RPMI8226 (cell line): ENCODE results near the gene ZNF550.

ENCODE experiments used
- DNase-seq: peaks from one replicate; pipeline ENCODE4 v3.0.0-alpha.2; 2015

The ZNF550 gene

GRCh38 chr19:57559404-57560025, at the start of gene ZNF550:
Gene ZNF550 (minus strand): TSS chr19:57559863. CDS start chr19:57559682, 181 bp downstream.
- DNase-seq: peak; percentile 91

DNA sequence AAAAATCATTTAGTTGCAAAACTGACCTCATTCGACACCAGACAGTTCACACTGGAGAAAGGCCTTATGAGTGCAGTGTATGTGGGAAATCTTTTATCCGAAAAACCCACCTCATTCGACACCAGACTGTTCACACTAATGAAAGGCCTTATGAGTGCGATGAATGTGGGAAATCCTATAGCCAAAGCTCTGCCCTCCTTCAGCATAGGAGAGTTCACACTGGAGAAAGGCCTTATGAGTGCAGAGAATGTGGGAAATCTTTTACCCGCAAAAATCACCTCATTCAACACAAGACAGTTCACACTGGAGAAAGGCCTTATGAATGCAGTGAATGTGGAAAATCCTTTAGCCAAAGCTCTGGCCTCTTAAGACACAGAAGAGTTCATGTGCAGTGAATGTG, 47.3 kb upstream of the ZNF550 start:
- no peak for DNase-seq

DNA sequence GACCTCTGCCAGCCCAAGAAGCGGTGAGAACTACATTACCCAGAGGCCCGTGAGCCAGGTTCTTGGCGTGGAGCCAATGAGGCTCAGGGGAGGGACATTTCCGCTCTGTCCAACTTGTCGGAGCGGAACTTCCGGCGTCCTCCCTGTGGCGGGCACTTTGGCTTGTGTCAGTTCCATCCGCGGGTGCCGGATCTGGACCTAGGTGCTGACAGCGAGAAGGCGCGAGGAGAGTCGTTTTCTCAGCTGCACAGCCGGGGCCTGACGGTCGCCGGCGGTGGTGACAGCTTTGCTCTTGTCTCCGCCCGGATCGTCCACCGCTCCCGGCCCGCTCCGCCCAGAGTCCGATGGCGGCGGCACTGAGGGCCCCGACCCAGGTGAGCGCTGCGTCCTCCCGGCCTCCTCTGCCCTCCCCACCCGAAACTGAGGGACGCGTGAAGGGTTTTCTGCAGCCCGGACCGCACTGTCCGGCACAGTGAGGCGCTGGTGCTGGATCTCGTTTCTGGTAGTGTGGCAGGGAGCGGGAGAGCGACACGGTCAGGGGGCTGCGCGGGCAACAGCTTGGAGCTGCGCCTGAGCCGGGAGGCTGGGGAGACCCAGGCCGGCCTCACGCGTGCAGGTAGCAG, 40.2 kb upstream of the ZNF550 start, which contains the start of gene ZNF530:
ZNF530 (plus strand) TSS at position 125 of the 623 bp plus-strand sequence. CDS start 4,461 bp downstream, outside the sequence.
- peak; percentile 97 for DNase-seq

GRCh38 chr19:57599377-57599760, 39.7 kb upstream of the ZNF550 start:
- DNase-seq: no peak

GRCh38 chr19:57587529-57587928, 27.9 kb upstream of the ZNF550 start:
- no peak for DNase-seq

DNA sequence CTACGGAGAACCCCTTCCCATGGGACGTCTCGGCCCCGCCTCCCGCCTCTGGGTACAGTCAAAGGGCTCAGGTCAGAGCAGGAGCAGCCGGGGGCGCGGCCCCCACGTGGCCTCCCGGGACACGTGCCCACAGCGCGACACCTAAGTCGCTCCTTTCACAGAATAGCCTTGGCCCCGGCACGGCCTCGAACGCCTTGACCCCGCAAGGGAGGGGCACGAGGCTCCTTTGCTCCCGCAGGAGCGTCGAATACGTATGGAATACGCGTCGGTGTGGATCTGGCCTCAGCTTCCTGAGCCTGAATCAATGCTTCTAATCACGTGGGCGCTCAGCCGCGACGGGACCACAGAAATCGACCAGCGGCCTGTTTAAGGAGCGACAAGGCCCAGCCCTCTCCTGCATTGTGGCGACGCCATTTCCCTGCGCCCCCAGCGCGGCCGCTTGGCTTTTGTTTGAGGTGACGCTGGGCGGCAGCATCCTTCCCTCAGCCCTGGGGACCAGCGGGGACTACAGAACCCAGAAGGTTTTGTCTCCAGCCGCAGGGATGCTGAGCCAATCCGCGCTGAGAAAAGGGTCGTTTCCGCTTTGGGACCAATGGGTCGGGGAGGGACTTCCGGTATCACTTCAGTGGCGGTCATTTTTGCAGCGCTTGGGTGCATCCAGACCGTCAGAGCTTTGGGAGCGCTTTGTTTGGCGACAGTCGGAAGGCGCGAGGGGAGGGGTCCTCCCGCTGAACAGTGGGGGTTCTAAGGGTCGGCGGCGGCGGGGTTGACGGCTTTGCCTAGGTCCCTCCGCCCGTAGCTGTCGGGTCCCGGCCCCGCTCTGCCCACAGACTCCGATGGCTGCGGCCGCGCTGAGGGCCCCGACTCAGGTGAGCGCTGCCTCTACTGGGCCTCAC, 24.1 kb upstream of the ZNF550 start, which contains the start of gene ZIK1:
ZIK1 (plus strand) TSS at position 625 of the 896 bp plus-strand sequence; CDS start at position 837, 212 bp downstream.
- DNase-seq: peak; percentile 96

- DNase-seq: no peak
Observed at GRCh38 chr19:57583104-57583520, 23.4 kb upstream of the ZNF550 start.

- peak; percentile 99 for DNase-seq
Observed at GRCh38 chr19:57578487-57579205, 19.0 kb upstream of the ZNF550 start, which contains the start of gene ZNF416. Gene ZNF416 (minus strand): TSS chr19:57578911. CDS start chr19:57578704, 207 bp downstream.

GRCh38 chr19:57576661-57577060, 17.0 kb upstream of the ZNF550 start:
- no peak for DNase-seq

DNA sequence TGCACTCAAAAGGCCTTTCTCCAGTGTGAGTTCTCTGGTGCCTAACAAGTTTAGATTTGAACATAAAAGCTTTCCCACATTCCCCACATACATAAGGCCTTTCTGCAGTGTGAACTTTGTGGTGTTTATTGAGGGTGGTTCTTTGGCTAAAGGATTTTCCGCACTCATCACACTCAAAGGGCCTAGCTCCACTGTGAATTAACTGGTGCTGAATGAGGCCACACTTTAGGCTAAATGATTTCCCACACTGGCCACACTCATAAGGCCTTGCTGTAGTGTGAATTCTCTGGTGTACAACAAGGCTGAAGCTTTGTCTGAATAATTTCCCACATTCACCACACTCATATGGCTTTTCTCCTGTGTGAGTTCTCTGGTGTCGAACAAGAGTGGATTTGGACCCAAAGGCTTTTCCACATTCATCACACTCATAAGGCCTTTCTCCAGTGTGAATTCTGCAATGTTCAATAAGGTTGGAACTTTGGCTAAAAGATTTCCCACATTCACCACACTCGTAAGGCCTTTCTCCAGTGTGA, 12.8 kb upstream of the ZNF550 start:
- no peak for DNase-seq

DNA sequence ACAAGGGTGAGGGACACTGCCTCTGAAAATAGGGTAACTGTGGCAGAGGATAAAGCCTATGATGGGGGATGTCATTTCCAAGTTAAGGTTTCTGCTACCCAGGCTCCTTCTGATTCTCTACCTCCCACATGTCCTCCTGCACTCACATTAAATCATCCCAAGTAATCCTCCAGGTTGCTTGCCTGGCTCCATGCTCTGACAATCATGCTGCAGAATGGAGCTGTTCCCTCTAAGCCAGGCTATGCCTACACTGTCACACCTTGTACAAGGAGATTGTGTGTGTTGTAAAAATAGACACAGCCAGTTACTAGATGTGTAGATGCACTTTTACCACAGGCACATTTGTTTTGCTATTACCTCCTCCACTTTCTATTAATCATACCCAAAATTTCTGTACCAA, 11.0 kb upstream of the ZNF550 start:
- no peak for DNase-seq

- peak; percentile 41 for DNase-seq
Observed at GRCh38 chr19:57566396-57567265, 7.0 kb upstream of the ZNF550 start.

DNA sequence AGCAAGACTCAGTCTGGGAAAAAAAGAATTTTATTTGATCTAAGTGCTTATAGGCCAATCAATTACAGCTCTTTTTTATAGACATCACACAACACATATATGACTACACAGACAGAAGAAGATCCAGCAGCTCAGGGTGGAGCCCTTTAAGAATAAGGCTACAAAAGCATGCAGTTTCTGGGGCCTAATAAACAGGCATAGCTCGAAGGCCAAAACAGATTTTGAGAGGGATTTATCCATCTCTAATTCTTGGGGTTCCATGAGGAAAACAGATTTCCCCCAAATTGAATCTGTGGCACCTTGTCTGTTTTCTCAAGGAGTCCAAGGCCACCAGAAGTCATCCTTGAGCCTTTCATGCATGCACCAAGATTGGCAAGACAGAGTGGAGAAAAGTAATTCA, 3.9 kb upstream of the ZNF550 start:
- DNase-seq: no peak

- DNase-seq: no peak
Observed at GRCh38 chr19:57560049-57560491, 407 bp upstream of the ZNF550 start.

GRCh38 chr19:57559008-57559403, 657 bp downstream of the ZNF550 start:
- DNase-seq: peak; percentile 40

DNA sequence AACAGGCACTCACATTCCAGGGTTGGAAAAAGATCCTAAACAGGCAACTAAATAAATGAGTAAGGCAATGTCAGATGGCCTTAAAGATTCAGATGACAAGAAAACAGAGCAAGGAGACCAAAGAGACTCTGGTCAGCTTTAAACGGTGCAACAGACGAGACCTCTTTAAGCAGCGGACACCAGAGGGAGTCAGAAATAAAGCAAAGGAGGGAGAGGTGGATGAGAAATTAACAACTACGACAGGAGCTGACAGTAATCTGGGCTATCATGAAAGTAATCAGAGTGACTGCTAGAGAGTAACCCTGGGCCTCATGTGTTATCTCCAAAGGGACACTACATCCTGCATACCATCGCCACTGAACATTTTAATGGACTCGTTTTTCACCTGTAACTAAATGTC, 1.1 kb downstream of the ZNF550 start:
- DNase-seq: no peak

DNA sequence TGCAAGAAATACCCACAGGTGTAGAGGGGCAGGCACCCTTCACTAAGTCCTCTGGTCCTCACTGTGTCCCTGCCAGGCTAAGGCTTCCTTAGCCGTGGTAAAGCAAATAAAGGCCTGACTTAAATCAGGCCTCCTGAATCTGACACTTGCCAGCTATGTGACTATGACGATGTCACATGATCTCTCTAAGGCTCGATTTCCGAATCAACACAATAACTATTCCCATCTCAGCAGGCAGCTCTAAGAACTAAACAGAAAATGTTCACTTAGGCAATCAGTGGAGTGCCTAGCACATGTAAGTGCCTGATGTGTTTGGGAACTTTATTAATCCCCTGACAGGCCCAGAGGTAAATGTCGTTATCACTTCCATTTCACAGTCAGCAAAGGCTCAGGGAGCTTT, 2.0 kb downstream of the ZNF550 start:
- no peak for DNase-seq

GRCh38 chr19:57552432-57552831, 7.2 kb downstream of the ZNF550 start:
- no peak for DNase-seq

DNA sequence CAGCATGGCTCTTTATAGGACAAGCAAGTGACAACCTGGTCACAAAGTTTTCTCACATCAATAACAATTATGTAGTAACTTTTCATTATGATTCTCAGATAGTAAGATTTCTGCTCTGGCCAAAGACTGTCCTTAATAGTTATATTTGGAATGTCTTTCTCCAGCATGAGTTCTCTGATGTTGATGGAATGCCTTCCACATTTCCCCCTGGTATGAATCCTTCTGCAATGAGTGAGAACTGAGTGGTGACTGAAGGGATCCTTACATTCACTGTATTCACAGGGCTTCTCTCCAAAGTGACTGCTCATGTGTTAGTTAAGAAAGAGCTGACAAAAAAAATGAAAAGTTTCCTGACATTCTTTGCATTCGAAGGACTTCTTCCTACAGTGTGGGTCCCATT, 13.2 kb downstream of the ZNF550 start:
- DNase-seq: no peak

- DNase-seq: no peak
Observed at GRCh38 chr19:57537953-57538547, 21.6 kb downstream of the ZNF550 start.
